Activated naive CD4-positive, alpha-beta T cell treated with anti-CD3 and anti-CD28 coated beads, Interleukin-2, amount 50 U/mL, for 24 hours (primary cell): ENCODE results near the gene RBM4B.

Experiments used
- H3K27ac Mint-ChIP-seq: one replicate; pipeline ENCODE4 v1.8.0; 2021; ENCODE audit warnings: mild to moderate bottlenecking, mixed read lengths
- H3K27me3 Mint-ChIP-seq: one replicate; pipeline ENCODE4 v1.8.0; 2021; ENCODE audit warnings: mixed read lengths
- H3K36me3 Mint-ChIP-seq: one replicate; pipeline ENCODE4 v1.8.0; 2021; ENCODE audit warnings: mixed read lengths
- H3K4me1 Mint-ChIP-seq: one replicate; pipeline ENCODE4 v1.8.0; 2021; ENCODE audit warnings: mixed read lengths
- H3K4me3 Mint-ChIP-seq: one replicate; pipeline ENCODE4 v1.8.0; 2021; ENCODE audit warnings: mild to moderate bottlenecking, mixed read lengths
- H3K9me3 Mint-ChIP-seq: one replicate; pipeline ENCODE4 v1.8.0; 2021; ENCODE audit warnings: mixed read lengths

The RBM4B gene

DNA sequence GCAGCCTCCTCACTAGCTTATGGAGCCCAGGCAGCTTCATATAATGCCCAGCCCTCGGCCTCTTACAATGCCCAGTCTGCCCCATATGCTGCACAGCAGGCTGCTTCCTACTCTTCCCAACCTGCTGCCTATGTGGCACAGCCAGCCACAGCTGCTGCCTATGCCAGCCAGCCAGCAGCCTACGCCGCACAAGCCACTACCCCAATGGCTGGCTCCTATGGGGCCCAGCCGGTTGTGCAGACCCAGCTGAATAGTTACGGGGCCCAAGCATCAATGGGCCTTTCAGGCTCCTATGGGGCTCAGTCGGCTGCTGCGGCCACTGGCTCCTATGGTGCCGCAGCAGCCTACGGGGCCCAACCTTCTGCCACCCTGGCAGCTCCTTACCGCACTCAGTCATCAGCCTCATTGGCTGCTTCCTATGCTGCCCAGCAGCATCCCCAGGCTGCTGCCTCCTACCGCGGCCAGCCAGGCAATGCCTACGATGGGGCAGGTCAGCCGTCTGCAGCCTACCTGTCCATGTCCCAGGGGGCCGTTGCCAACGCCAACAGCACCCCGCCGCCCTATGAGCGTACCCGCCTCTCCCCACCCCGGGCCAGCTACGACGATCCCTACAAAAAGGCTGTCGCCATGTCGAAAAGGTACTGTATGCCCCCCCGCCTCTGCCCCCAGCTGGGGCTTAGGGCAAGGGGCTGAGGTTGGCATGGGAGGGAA, 52.5 kb downstream of the RBM4B start:
- Mint-ChIP-seq H3K36me3 (peaks cover 23% of the 10 kb centered on the region), H3K9me3 (no peaks in the 10 kb centered on the region), H3K27ac (no peak overlapping the region), H3K4me1 (peaks cover 79% of the 10 kb centered on the region), H3K27me3 (no peaks in the 10 kb centered on the region), H3K4me3 (no peak overlapping the region)

- Mint-ChIP-seq H3K4me3 (no peak overlapping the region), H3K4me1 (peaks cover 78% of the 10 kb centered on the region), H3K27ac (no peak overlapping the region), H3K27me3 (no peaks in the 10 kb centered on the region), H3K9me3 (no peaks in the 10 kb centered on the region), H3K36me3 (peaks cover 24% of the 10 kb centered on the region)
These were observed 53.2 kb downstream of the RBM4B start for GRCh38 chr11:66624450-66624849.

- Mint-ChIP-seq H3K27me3 (no peaks in the 10 kb centered on the region), H3K9me3 (no peaks in the 10 kb centered on the region), H3K36me3 (peaks cover 36% of the 10 kb centered on the region), H3K4me1 (peaks cover 64% of the 10 kb centered on the region), H3K27ac (peak overlapping the region; percentile 85), H3K4me3 (peak overlapping the region; percentile 98)
These were observed 58.6 kb downstream of the RBM4B start for GRCh38 chr11:66619080-66619554.

GRCh38 chr11:66617155-66617834, 60.4 kb downstream of the RBM4B start:
- Mint-ChIP-seq H3K36me3 (peaks cover 26% of the 10 kb centered on the region), H3K4me1 (peaks cover 46% of the 10 kb centered on the region)

DNA sequence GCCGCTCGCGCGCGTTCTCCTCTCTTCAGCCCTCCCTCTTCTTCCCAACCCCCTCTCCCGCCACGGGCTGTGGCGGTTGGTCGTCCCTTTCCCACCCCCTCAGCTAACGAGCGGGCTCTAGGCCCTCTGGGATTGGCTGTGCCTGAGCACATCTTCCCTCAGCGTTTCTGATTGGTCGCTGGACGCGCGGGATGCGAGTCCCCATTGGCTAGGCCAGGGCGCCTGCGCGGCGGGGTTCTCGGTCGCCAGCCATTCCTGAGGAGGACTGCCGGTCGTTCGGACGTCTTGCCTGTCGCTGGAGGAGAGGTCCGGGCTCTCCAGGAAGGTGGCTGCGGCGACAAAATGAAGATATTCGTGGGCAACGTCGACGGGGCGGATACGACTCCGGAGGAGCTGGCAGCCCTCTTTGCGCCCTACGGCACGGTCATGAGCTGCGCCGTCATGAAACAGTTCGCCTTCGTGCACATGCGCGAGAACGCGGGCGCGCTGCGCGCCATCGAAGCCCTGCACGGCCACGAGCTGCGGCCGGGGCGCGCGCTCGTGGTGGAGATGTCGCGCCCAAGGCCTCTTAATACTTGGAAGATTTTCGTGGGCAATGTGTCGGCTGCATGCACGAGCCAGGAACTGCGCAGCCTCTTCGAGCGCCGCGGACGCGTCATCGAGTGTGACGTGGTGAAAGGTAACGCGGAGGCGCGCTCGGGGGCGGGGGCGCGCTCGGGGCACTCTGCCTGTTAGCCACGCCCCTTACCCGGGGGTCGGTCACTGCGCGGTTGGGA, 61.1 kb downstream of the RBM4B start, which contains the start of gene RBM14:
Gene RBM14 (plus strand): TSS at position 252 of the 776 bp plus-strand sequence. CDS start 91 bp downstream, at position 343.
- Mint-ChIP-seq H3K4me3 (peak within 1 kb of the TSS; percentile 98), H3K27ac (peak within 1 kb of the TSS; percentile 99), H3K4me1 (peaks cover 40% of the 10 kb centered on the region), H3K9me3 (no peaks in the 10 kb centered on the region), H3K27me3 (no peaks in the 10 kb centered on the region), H3K36me3 (peaks cover 26% of the 10 kb centered on the region)

More at GRCh38 chr11:66617155-66617834, 60.4 kb downstream of the RBM4B start:
- H3K27ac Mint-ChIP-seq: peak overlapping the region; percentile 99
- peak overlapping the region; percentile 98 for H3K4me3 Mint-ChIP-seq
- no peaks in the 10 kb centered on the region for H3K27me3 Mint-ChIP-seq
- H3K9me3 Mint-ChIP-seq: no peaks in the 10 kb centered on the region
